Activated CD8-positive, alpha-beta memory T cell treated with anti-CD3 and anti-CD28 coated beads, Interleukin-2, amount 50 U/mL, for 24 hours (primary cell): Measurements from ENCODE around the gene UVRAG.
"Not testable (repeated sequence)": the region's sequence is repeated elsewhere in the genome, so short reads cannot be mapped to it uniquely, and the experiment has no call there.

Experiments used
- DNase-seq: peaks from one replicate; pipeline ENCODE4 v3.0.0-alpha.2; 2020; ENCODE audit errors: extremely low read depth

The UVRAG gene

DNA sequence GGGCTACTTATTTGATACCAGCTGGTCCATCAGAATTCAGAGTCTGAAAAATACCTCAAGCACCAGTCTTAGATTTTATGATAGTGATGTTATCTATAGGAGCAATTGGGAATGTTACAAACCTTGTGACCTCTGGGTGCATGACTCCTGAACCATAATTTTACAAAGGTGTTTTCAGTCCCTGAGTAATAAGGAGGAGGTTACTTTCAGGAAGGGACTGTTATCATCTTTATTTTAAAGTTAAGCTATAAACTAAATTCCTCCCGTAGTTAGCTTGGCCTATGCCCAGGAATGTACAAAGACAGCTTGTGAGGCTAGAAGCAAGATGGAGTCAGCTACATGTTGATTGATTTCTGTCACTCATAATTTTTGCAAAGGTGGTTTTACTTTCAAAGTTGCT lies 101.9 kb downstream of the UVRAG start:
- DNase-seq: no peak

DNA sequence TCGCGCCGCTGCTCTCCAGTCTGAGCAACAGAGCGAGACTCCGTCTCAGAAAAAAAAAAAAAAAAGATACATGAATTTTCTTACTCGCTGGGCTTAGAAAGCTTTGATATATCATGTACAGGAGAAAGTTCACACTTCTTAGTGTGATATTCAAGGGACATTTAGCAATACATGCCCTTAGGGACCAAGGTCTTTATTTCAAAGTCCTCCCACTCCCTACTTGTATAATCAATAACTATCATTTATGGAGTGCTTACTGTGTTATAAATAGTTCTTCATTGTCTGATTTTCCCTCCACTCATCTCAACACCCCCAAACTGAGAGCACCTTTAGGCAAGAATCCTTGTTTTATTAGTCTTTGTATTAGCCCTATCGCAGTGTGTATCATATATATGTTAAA lies 103.3 kb downstream of the UVRAG start:
- no peak for DNase-seq

DNA sequence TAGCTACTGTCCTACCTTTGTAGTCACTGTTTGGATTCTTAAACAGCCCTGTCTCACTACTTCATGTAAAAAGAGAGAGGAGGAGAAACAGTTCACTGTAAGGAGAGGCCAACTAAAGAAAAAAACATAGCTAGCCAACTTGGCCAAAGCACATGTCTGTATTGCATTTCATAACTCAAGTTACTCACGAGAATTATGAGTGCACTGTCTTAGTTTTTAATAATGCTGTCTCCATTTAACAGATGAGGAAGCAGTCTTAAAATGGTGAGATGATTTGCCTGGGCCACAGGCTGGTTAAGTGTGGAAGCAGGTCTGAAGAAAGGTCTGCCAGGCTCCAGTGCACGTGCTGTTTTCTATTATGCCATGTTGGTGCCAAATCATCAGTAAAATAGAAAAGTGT lies 104.5 kb downstream of the UVRAG start:
- DNase-seq: no peak

DNA sequence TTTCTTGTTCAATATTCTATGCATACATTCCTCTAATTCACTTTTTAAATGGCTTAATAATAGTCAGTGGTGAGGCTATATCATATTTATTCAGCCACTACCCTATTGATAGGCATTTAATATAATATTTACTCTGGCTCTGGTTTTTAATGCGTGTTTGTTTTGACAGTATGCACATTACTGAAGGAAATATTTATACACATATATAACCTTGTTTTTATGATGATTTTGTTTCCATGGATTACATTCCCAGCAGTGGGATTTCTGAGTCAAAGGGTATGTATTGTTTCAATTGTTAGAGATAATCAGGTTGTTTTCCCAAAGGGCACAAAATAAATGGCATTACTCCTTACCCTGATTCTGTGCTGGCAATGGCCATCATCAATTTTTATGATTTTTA lies 105.8 kb downstream of the UVRAG start:
- DNase-seq: no peak

DNA sequence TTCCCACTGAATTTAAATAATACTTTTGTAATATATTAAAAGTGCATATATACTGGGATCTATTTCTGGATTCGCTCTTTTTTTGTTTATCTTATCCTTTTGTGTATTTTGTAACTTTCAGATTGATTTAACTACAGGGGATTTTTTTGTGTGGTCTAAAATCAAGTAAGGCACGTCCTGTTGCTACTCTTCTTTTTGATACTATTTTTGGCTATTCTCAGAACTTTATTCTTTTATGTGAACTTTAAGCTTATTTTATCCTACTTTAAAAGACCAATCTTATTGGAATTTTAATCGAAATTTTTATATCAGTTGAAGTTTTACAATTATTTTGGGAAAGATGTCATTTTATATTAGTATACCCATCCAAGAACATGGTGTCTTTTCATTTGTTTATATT lies 106.8 kb downstream of the UVRAG start:
- no peak for DNase-seq

DNA sequence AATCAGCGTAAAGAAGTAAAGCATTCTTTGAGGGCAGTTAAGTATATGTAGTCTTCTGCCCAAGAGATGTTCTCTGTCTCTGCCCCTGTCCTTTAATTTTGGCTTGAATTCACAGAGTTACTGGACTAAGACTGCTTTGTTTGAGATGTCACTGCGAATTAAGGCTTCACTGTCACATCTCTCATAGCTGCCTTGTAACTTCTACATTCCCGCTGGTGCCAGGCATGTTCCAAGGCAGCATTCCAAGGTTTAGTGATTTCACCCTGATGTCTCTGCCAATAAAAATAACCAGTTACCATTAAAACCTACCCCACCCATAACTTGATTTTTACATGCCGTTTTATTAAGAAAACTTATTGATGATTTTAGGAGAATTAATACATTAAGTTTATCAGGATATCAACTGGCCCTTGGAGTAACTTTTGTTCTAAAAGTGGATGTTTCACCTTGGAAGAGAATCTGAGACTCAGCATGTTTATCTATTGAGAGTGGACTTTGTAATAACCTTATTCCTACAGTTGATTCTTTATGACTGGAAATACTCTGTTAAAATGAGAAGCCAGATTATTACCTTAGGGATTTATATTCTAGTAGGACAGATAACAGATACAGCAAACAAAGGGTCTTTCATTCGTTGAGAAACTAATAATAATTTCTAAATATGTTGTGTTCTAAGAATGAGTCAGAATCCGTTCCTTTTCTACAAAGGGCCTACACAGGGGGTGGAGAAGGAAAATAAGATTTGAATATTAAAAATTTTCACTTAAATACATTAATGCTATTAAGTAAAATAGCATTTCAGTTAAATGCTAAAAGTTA lies 110.2 kb downstream of the UVRAG start:
- no peak for DNase-seq

DNA sequence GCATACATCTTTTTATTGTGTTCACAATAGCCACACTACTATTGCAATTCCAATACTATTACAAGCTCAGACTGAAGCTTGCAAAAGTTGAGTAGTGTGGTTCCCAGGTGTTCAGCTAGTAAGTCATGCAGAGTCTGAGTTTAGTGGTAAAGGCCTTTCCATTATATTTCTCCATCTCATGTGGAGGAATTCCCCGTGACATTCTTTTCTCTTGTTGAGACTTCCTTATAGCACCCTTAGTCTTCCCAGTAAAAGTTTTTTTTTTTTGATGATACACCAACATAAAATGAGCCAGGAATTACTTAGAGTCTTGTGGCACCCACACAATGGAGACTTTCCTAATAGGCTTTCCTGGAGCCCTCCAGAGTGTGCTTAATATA lies 110.8 kb downstream of the UVRAG start:
- no peak for DNase-seq

DNA sequence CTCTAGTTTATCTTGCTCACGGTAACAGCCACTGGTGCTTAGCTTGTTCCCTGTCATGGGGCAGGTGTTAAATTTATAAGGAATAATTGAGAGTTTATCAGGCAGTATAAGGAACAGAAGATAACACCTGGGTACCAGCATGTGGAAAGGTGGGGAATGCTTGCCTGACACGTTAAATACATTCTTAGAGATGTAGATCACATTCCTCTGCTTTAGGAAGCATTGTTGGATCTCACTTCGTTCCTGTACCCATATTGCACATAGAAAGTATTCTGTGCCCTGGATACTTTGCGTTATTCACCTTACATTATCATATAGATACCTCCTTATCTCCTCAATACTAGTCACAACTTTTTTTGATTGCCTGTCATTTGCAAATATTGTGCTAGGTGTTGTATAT lies 114.7 kb downstream of the UVRAG start:
- no peak for DNase-seq

DNA sequence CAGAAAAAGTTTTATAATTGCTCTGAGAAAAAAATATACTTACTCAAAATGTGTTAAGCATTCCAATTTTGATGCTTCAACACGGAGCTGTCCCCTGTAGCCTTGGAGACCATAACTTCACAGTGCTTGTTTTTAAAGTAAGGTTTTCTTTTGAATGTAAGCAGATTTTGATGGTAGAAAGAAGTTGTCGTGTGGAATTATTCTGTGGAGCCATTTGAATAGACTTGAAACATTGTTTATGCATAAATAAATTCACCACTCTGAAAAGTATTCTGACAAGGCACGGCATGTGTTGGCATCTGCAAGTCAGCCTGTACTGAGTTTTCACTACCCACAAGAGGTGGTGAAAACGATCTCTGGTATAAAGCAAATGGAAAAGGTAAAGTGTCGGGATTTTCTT lies 115.5 kb downstream of the UVRAG start:
- no peak for DNase-seq

DNA sequence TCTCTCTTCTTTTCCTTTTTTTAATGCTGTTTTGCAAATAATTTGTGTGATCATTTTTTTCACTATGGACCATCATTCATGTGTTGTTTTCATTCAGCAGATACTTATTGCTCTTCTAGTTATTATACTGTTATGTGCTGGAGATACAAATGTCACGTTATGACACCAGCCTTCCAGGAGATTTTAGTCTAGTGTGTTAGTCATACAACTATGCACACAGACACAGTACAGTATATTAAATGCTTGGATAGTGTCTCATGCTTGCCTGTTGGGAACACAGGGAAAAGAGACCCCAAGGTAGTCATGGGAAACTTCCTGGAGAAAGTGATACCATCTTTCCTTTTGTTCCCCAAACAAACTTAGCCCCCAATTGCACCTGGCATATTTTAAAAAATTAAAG lies 116.1 kb downstream of the UVRAG start:
- no peak for DNase-seq

DNA sequence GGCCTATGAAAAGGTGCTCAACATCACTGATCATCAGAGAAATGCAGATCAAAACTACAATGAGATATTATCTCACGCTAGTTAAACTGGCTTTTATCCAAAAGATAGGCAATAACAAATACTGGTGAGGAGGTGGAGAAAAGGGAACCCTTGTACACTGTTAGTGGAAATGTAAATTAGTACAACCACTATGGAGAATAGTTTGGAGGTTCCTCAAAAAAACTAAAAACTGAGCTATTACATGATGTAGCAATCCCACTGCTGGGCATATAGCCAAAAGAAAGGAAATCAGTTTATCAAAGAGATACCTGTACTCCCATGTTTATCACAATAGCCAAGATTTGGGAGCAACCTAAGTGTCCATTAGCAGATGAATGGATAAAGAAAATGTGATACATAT lies 118.7 kb downstream of the UVRAG start:
- not testable (repeated sequence) for DNase-seq

DNA sequence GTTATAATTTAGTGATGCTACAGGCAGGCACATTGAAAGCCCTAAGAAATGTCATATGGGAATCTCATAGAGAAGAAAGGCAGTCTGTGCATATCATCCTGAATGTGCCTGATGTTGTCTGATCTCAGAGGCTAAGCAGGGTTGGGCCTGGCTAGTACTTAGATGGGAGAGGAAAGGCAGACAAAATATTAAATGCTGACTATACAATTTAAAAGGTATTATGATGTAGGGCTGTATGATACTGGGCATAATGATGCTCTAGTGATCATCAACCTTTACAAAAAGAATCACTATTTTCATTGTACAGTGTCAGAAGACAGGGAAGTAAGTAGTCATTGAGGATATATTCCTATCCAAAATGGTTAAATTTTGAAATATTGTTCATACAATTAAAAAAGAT lies 119.8 kb downstream of the UVRAG start:
- DNase-seq: no peak

DNA sequence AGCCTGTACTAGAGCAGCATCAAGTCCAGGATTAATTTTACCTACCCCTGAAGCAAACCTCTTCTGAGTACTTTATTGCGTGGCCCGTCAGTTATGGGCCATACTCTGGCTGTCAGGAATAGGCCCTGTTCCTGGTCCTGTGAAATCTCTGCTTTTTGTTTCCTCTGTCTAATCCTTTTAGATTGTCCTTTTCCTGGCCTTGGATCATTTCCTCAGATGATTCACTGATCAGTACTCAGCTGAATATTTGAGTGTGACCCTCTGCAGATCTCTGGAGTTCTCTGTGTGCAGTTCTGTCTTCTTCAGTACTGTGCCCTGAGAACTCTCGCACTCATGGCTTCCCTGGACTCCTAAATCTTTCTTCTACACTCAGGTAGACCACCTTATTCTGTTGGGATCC lies 123.5 kb downstream of the UVRAG start:
- DNase-seq: no peak

DNA sequence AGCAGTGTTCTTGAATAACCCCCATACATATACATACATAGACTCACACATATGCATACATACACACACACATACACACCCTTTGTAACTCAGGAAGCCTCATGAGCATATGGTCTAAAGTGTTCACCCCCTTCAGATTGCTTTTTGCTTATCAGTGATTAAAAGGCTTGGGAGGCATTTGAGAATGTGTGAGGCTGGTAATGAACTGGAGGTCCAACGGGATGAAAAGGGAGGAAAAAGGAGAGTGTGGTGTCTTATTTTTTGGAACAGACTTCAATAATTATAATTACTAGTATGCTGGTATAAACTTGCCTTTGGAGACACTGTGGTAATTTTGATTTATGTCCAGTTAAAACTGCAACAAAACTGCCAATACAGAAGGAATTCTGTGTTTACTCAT lies 124.5 kb downstream of the UVRAG start:
- no peak for DNase-seq

DNA sequence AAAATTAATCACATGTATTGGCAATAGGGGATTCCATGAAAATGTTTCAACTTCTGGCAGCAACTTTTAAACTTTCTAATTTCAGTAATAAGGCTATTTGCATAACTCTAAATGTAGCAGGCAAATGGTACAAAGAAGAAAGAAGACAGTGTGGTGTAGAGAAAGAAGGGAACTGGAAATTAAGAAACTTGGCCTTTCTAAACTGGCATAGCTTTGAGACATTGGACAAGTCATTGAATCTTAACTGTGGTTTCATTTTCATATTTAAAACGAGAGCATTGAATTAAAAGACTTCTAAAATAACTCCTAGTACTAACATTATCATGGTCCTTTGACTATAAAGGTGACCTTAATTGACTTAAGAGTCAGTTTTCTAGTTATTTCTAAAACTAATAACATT lies 125.0 kb downstream of the UVRAG start:
- no peak for DNase-seq

DNA sequence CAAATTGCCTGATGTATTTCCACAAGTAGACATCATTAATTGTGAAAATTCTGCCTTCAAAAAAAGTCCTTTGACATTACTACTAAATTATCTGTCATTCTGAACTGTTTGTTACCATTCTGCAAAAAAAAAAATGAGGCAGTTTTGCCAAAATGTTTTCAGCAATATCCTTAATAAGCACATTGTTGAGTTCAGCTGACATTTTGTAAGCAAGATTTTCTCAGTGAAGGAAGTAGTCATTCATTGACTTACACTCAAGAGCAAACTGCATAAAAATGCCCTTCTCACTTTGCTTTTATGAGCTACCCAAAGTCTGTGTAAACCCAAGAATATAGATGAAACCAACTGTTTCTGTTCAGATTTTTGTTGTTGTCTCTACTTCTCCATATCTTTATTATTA lies 125.9 kb downstream of the UVRAG start:
- no peak for DNase-seq

DNA sequence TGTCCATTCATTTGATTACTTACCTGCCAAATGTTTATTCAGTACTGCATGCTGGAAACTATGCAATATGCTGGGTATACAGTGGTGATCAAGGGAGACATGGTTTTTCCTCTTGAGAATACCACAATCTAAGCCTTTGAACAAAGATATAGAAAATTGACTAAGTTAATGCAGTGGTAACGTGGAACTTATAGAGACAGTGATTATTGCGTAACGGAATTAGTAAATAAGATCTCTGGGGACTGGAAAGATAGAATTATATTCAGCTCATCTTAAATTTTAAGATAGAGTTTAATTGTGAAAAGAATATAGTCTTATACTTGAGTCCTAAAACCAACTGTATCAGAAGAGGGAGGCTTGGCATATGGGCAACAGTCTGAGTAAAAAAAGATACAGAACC lies 129.5 kb downstream of the UVRAG start:
- no peak for DNase-seq

DNA sequence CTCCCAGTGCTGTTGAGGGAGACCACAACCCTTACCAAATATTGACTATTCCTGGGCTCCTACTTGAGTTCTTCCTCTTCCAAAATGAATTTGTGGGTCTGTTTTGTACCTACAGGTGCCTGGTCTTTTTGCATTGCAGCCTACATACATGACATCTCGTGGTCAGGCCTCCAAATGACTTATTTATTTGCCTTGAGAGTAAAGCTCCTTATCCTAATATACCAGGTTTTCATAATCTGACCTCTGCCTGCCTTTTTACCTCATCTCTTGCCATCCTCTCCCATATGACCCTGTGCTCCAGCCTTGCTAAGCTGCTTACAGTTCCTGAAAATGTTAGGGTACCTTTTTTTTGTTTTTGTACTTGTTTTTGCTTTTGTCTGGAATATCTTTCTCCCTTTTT lies 130.4 kb downstream of the UVRAG start:
- no peak for DNase-seq

DNA sequence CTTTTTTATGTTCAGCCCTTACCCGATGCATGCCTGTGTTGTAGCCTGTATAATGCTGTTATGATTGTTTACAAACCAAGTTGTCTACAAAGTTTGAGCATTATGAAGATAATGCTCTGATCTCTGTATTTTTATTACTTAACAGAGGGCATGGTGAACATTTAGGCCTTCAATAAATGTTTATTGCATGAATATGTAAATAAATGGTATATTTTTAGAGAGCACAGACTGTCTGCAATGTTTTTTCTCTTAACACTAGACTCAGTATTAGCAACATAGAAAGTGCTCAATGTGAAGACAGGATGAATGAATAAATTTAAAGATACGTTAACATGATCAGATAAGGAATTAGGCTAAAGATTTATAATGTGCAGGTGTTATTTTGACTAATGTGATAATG lies 130.9 kb downstream of the UVRAG start:
- DNase-seq: no peak

DNA sequence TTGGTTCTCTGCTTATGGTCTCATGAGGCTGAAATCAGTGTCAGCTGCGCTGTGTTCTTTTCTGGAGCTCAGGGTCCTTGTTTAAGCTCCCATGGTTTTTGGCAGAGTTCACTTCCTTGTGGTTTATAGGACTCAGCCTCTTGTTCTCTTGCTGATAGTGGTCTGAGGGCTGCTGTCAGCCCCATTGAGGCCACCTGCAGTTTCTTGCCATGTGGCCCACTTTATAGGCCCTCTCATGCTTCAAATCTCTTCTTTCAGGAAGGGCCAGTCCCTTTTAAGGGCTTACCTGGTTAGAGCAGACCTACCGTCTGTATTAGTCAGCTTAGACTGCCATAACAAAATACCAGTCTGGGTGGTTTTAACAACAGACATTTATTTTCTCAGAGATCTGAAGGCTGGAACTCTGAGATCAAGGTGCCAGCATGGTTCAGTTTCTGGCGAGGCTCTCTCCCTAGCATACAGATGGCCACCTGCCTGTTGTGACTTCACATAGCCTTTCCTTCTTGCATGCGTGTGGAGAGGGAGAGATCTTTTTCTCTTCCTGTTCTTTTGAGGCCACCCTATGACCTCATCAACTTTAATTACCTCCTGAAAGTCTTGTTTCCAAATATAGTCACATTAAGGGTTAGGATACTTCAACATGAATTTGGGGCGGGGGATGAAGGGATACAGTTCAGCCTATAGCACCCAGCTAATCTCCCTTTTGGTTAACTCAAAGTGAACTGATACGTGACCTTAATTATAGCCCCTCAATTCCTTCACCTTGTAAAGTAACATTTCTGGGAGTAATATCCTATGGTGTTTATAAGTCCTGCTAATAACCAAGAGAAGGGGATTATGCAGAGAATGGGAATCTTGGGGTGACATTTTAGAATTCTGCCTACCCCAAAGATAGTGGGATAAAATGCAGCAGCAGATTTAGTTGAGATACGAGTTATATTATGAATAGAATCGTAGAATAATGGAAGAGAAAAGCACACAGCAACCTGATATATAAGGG lies 131.8 kb downstream of the UVRAG start:
- no peak for DNase-seq

DNA sequence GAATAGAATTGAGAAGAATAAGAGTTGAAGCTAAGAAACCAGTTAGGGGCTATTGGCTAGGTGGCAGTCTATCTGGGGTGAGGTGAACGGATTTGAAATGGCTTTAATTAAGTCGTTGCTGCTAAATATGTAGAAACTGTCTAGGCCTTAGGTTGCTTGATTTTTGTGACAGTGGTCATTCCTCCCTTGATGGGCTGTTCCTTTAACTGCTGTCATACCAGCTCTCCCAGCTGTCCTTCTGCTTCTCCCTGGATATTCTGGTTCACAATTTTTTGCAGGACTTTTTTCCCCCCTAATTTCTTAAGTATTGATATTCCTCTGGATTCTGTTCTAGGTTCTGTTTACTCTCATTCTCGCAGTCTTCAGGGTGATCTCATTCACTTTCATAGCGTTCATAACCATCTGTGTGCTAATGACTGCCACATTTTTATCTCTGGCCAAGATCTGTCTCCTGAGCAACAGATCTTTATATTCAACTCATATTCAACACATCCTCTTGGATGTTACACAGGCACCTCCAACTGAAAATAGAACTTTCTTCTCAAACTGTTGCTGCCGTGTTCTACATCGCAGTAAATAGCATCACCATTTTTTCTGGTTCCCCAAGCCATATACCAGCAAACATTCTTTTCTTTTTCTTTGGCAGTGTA lies 134.1 kb downstream of the UVRAG start:
- DNase-seq: no peak

DNA sequence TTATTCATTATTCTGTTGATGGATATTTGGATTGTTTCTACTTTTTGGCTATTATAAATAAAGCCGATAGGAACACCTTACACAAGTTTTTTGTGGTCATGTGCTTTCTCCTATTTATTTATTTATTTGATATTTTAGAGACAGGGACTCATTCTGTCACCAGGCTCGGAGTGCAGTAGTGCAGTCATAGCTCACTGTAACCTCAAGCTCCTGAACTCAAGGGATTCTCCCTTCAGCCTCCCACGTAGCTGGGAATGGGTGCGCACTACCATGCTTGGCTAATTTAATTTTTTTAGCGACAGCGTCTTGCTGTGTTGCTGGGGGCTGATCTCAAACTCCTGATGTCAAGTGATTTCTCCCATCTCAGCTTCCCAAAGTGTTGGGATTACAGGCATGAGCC lies 135.1 kb downstream of the UVRAG start:
- no peak for DNase-seq

DNA sequence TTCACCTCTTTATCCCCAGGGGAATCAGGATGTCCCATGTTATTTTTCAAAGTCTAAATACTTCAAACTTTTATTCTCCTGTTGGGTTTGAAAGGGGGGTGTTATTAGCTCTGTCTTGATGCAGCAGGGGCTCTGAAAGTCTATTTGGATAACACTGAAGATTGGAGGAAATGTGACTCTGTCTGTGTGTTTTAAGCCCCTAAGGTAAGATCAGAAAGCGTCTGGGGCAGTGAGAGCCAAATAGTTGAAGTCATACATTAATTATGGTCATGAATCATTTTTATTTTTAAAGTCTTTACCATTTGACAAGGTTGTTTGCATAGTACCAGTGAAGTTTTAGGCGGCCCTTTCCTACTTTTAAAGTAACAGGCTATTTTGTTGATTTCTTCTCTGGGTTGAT lies 139.0 kb downstream of the UVRAG start:
- no peak for DNase-seq
